HepG2 (cell line): ENCODE measurements around the gene CMTM8. TPM values are rescaled to one million over a fixed set of nuclear protein-coding genes. Genes with fewer than 3 reads are reported as not detected.

ENCODE experiments used
- ATAC-seq: fragments of 200-7000 bp; cut with Tn5 transposase; 3 replicates; pipeline ENCODE4 v1.9.1; 2020; ENCODE audit warnings: mild to moderate bottlenecking, moderate library complexity
- BruUV-seq: library from RNA; stranded (reverse); fragments of 400-500 nt; replicated peaks from 2 replicates; lab custom pipeline; 2021; lab: Mats Ljungman, UMichigan
- CTCF ChIA-PET: fragments of 300-600 bp; formaldehyde crosslinking; extraction: SDS; loops from one replicate; lab custom pipeline; 2021; ENCODE audit warnings: low total read pairs, inconsistent platforms, low intra/inter-chr PET ratio; lab: Yijun Ruan, JAX
- POLR2A ChIA-PET: fragments of 350-600 bp; sonication (Branson Sonifier 250); formaldehyde crosslinking; loops from one replicate; lab custom pipeline; 2020; ENCODE audit warnings: antibody characterized with exemption, inconsistent platforms; lab: Yijun Ruan, JAX
- DNase-seq: peaks from one replicate; pipeline ENCODE4 v3.0.0-alpha.2; 2015; ENCODE audit warnings: low spot score
- FAIRE-seq: peaks from 3 replicates; lab custom pipeline; 2011; peaks lifted over from hg19 to GRCh38; lab: Jason Lieb, UNC
- H2AFZ ChIP-seq: one replicate; pipeline ENCODE4 v1.6.1; 2011; ENCODE audit warnings: low read length, inconsistent platforms
- H3K27ac ChIP-seq: fragments of 300-600 bp; 3 replicates; pipeline ENCODE4 v1.8.0; 2011; ENCODE audit warnings: mixed run types, mild to moderate bottlenecking, mixed read lengths, low read length, inconsistent platforms; ENCODE audit not compliant: insufficient read depth; ENCODE audit errors: extremely low read length
- H3K27me3 ChIP-seq, 2 experiments: fragments of 200-600 bp in 1 of 2; 2 replicates in 1 of 2; 3 replicates in 1 of 2; pipeline versions ENCODE4 v1.6.0 to v1.8.0; 2011; ENCODE audit warnings: low read length in 2 of 2, mild to moderate bottlenecking in 2 of 2, moderate library complexity in 2 of 2, inconsistent platforms in 1 of 2; ENCODE audit not compliant: insufficient read depth in 2 of 2, control insufficient read depth in 1 of 2
- H3K36me3 ChIP-seq, 2 experiments: fragments of 200-600 bp in 1 of 2; replicated peaks in 1 of 2; 2 replicates in 1 of 2; 3 replicates in 1 of 2; pipeline versions ENCODE4 v1.5.1 to v1.8.0; 2011; ENCODE audit warnings: low read length in 2 of 2, inconsistent platforms in 1 of 2; ENCODE audit not compliant: insufficient read depth in 2 of 2, control insufficient read depth in 1 of 2
- H3K4me1 ChIP-seq: 2 replicates; pipeline ENCODE4 v1.5.1; 2012; ENCODE audit warnings: low read length, inconsistent platforms; ENCODE audit not compliant: insufficient read depth
- H3K4me2 ChIP-seq: 2 replicates; pipeline ENCODE4 v1.6.0; 2011; ENCODE audit warnings: low read depth, low read length, inconsistent platforms
- H3K4me3 ChIP-seq, 3 experiments: fragments of 200-600 bp in 1 of 3; sonication (generic), shearing (Covaris generic) in 1 of 3; replicated peaks in 1 of 3; 2 replicates each; pipeline ENCODE4 v1.5.1; 2011 to 2016; ENCODE audit warnings: low read length in 3 of 3, inconsistent platforms in 2 of 3, low read depth in 2 of 3, mild to moderate bottlenecking in 2 of 3, control low read depth in 1 of 3, mixed read lengths in 1 of 3; ENCODE audit not compliant: insufficient read depth in 1 of 3
- H3K79me2 ChIP-seq: one replicate; pipeline ENCODE4 v1.6.1; 2011; ENCODE audit warnings: low read length, inconsistent platforms; ENCODE audit not compliant: insufficient read depth
- H3K9ac ChIP-seq: 2 replicates; pipeline ENCODE4 v1.6.0; 2011; ENCODE audit warnings: mild to moderate bottlenecking, low read depth, low read length, inconsistent platforms; ENCODE audit not compliant: insufficient read depth
- H3K9me3 ChIP-seq: 2 replicates; pipeline ENCODE4 v1.5.1; 2012; ENCODE audit warnings: mild to moderate bottlenecking, low read length
- H4K20me1 ChIP-seq: 2 replicates; pipeline ENCODE4 v1.6.0; 2011; ENCODE audit warnings: inconsistent platforms, mild to moderate bottlenecking, low read length, moderate library complexity; ENCODE audit not compliant: insufficient read depth
- ATF6 ChIP-seq: sonication (generic); formaldehyde crosslinking; conservative IDR thresholded peaks from 2 replicates; pipeline ENCODE4 v1.4.0; 2020; ENCODE audit warnings: missing genetic modification reagents
- GABPB1 ChIP-seq: IDR thresholded peaks from 2 replicates; pipeline ENCODE4 v1.6.1; 2016; ENCODE audit warnings: mild to moderate bottlenecking, missing genetic modification reagents, moderate library complexity, missing compliant biosample characterization
- GLI4 ChIP-seq: sonication (generic); formaldehyde crosslinking; IDR thresholded peaks from 2 replicates; pipeline ENCODE4 v1.5.1; 2020; ENCODE audit warnings: missing genetic modification reagents, mild to moderate bottlenecking, moderate library complexity, borderline replicate concordance
- HMGA1 ChIP-seq: sonication (generic); formaldehyde crosslinking; conservative IDR thresholded peaks from 2 replicates; pipeline ENCODE4 v1.4.0; 2020; ENCODE audit warnings: missing genetic modification reagents
- HNRNPLL ChIP-seq: fragments of 200-400 bp; formaldehyde crosslinking; IDR thresholded peaks from 2 replicates; pipeline ENCODE4 v1.6.1; 2017; ENCODE audit warnings: mild to moderate bottlenecking, low read depth, low read length; ENCODE audit not compliant: poor library complexity, severe bottlenecking
- IRX3 ChIP-seq: sonication (generic); formaldehyde crosslinking; IDR thresholded peaks from 2 replicates; pipeline ENCODE4 v1.8.1; 2023; ENCODE audit warnings: mild to moderate bottlenecking, low read depth, missing genetic modification reagents, borderline replicate concordance
- KAT7 ChIP-seq: IDR thresholded peaks from 2 replicates; pipeline ENCODE4 v1.6.1; 2018; ENCODE audit warnings: borderline replicate concordance, missing compliant biosample characterization
- MYNN ChIP-seq: sonication (generic); formaldehyde crosslinking; IDR thresholded peaks from 2 replicates; pipeline ENCODE4 v1.4.0; 2020; ENCODE audit warnings: mild to moderate bottlenecking, low read depth, missing genetic modification reagents
- RAD51 ChIP-seq: fragments of 450-650 bp; IDR thresholded peaks from 2 replicates; pipeline ENCODE4 v1.6.1; 2016; ENCODE audit warnings: borderline replicate concordance
- RFXAP ChIP-seq: sonication (generic); formaldehyde crosslinking; IDR thresholded peaks from 2 replicates; pipeline ENCODE4 v1.4.0; 2020; ENCODE audit warnings: missing genetic modification reagents, borderline replicate concordance
- TAF15 ChIP-seq: fragments of 200-400 bp; formaldehyde crosslinking; IDR thresholded peaks from one replicate; pipeline ENCODE4 v1.6.1; 2018; ENCODE audit warnings: mild to moderate bottlenecking, low read depth, low read length; ENCODE audit not compliant: poor library complexity, severe bottlenecking
- THAP8 ChIP-seq: sonication (generic); formaldehyde crosslinking; IDR thresholded peaks from 2 replicates; pipeline ENCODE4 v1.5.1; 2020; ENCODE audit warnings: missing genetic modification reagents, mild to moderate bottlenecking, borderline replicate concordance
- ZFP36L1 ChIP-seq: sonication (generic); formaldehyde crosslinking; IDR thresholded peaks from 2 replicates; pipeline ENCODE4 v1.8.0; 2022; ENCODE audit warnings: mild to moderate bottlenecking, missing genetic modification reagents, moderate library complexity
- ZNF18 ChIP-seq: sonication (generic); formaldehyde crosslinking; IDR thresholded peaks from 2 replicates; pipeline ENCODE4 v1.8.0; 2022; ENCODE audit warnings: mild to moderate bottlenecking, missing genetic modification reagents; ENCODE audit not compliant: insufficient replicate concordance
- ZNF597 ChIP-seq: sonication (generic); formaldehyde crosslinking; IDR thresholded peaks from 2 replicates; pipeline ENCODE4 v1.5.0; 2020; ENCODE audit warnings: missing genetic modification reagents
- ZSCAN9 ChIP-seq: IDR thresholded peaks from 2 replicates; pipeline ENCODE4 v1.6.1; 2016; ENCODE audit warnings: borderline replicate concordance
- WGBS: methylation state at CpG from one replicate; pipeline ENCODE4 v1.1.6; 2017; ENCODE audit warnings: low lambda C conversion rate; 5-methylcytosine and 5-hydroxymethylcytosine counted together
- in situ Hi-C: cut with HindIII; loops from 2 replicates; pipeline ENCODE4 v1.10.0; 2017; ENCODE audit warnings: low pct_unique_long_range_greater_than_20kb; ENCODE audit not compliant: extremely low pct_ligation_motif_present
- intact Hi-C: fragments of 100-400 bp; cut with micrococcal nuclease; formaldehyde crosslinking; loops from one replicate; pipeline ENCODE4 v1.10.0; 2022; ENCODE audit not compliant: unreplicated experiment
- polyA plus RNA-seq, 8 experiments: library from polyadenylated mRNA; depleted of rRNA in 3 of 8; stranded (reverse) in 7 of 8; unstranded in 1 of 8; fragments of >200 nt; fragmentation: Illumina TruSeq in 4 of 8; extraction: Trizol in 4 of 8; gene quantifications; 2 replicates each; pipeline versions ENCODE4 v1.2.1 to v1.2.3, GENCODE V29; 2011 to 2016; ENCODE audit warnings: low read depth in 4 of 8, missing spikeins in 1 of 8, mixed read lengths in 1 of 8; ENCODE audit not compliant: insufficient read depth in 1 of 8
- total RNA-seq, 5 experiments: library from RNA; depleted of rRNA; stranded (reverse); fragments of >200 nt; fragmentation: Illumina TruSeq; extraction: Trizol; gene quantifications; 2 replicates each; pipeline ENCODE4 v1.2.3, GENCODE V29; 2016; ENCODE audit warnings: low read depth in 1 of 5

The CMTM8 gene
- total and polyA plus RNA-seq, 2 of the 13 experiments (the other 11 are each of a cell fraction or from before 2014, with no cell fraction given): 8.9 to 15.8 TPM

- POLR2A ChIA-PET: no interaction called here
- Histone ChIP-seq H3K27ac (no peak overlapping the region), H4K20me1 (no peaks in the 10 kb centered on the region), H3K9me3 (no peaks in the 10 kb centered on the region), H3K4me1 (peaks cover 22% of the 10 kb centered on the region)
- WGBS: 41% methylated on average over 3 of the region's 3 CpGs
- no TSS peak for BruUV-seq
- DNase-seq (no peak), ATAC-seq (no peak)
- TF ChIP-seq ZSCAN9: no peak
- TF ChIP-seq ZNF597 (CRISPR knock-in tag): no peak
- TF ChIP-seq HMGA1 (CRISPR knock-in tag): no peak
- TF ChIP-seq HNRNPLL: no peak
- no peak for TF ChIP-seq GLI4 (CRISPR knock-in tag)
- TF ChIP-seq ATF6: no peak
- TF ChIP-seq IRX3 (CRISPR knock-in tag): no peak
- TF ChIP-seq THAP8: no peak
- no peak for TF ChIP-seq RFXAP (CRISPR knock-in tag)
- TF ChIP-seq ZNF18 (CRISPR knock-in tag): no peak
- TF ChIP-seq MYNN (CRISPR knock-in tag): no peak
- no peak for TF ChIP-seq GABPB1 (CRISPR knock-in tag)
- no peak for TF ChIP-seq KAT7 (CRISPR knock-in tag)
- no peak for TF ChIP-seq RAD51
- TF ChIP-seq TAF15: no peak
- TF ChIP-seq ZFP36L1: no peak
- TF ChIP-seq, all 625 proteins: peak for 0
- H2AFZ ChIP-seq: no peak overlapping the region
- H3K27me3 ChIP-seq: peaks cover 0 to 2% of the 10 kb centered on the region in 2 experiments; a peak in 1 of 5 replicates
- no peak overlapping the region for H3K4me2 ChIP-seq
- CTCF ChIA-PET: no interaction called here
- H3K36me3 ChIP-seq: no peaks in the 10 kb centered on the region
- H3K79me2 ChIP-seq: no peaks in the 10 kb centered on the region
- in situ Hi-C loops: no loop called here
- no peak for FAIRE-seq
- no peak overlapping the region for H3K9ac ChIP-seq
- intact Hi-C loops: no loop called here
- H3K4me3 ChIP-seq: no peak overlapping the region
These were observed 39.8 kb upstream of the CMTM8 start for GRCh38 chr3:32198714-32199113.
